Stimulated activated naive CD8-positive, alpha-beta T cell treated with anti-CD3 and anti-CD28 coated beads, Interleukin-15, amount 100 ng/mL, for 72 hours (primary cell): ENCODE results near the gene PLEKHO2.
A peak's percentile ranks its signal among the peaks of the same experiment; 100 is the strongest.

ENCODE experiments used
- ATAC-seq: fragments of 150-1000 bp; cut with Tn5 transposase; 2 replicates; pipeline ENCODE4 v1.10.0; 2021; ENCODE audit warnings: mild to moderate bottlenecking, moderate library complexity
- DNase-seq, 2 donors: peaks; one replicate each; pipeline ENCODE4 v3.0.0; 2021 to 2022
- H3K27ac Mint-ChIP-seq, 2 donors: one replicate each; pipeline ENCODE4 v1.8.0; 2022; ENCODE audit warnings: mild to moderate bottlenecking in 2 of 2, mixed read lengths in 2 of 2, moderate library complexity in 2 of 2
- H3K27me3 Mint-ChIP-seq: one replicate; pipeline ENCODE4 v1.8.0; 2022; ENCODE audit warnings: mixed read lengths
- H3K4me1 Mint-ChIP-seq: one replicate; pipeline ENCODE4 v1.8.0; 2022; ENCODE audit warnings: mild to moderate bottlenecking, mixed read lengths
- H3K4me3 Mint-ChIP-seq, 2 donors: one replicate each; pipeline ENCODE4 v1.8.0; 2022; ENCODE audit warnings: mild to moderate bottlenecking in 2 of 2, mixed read lengths in 2 of 2, moderate library complexity in 1 of 2
- H3K9me3 Mint-ChIP-seq, 2 donors: one replicate each; pipeline ENCODE4 v1.8.0; 2022; ENCODE audit warnings: mixed read lengths in 2 of 2

Gene PLEKHO2

DNA sequence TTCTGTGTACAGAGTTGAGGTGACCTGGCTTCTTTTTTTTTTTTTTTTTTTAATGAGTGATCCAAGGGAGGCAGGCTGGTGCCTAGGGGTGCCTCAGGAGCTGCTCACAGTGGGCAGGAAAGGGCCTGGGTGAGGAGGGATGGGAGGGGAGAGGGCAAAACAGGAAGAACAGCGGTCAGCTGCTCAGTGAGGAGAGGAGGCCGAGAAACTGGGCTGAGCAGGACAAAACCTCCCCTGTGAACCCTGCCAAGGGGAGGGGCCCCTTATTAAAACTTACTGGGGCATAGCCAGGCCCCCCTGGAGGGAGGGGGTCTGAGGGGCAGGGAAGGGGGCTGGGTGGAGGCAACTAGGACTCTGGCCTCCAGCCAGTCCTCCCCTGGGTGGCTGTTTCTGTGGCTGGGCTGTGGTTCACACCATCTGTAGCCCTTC, 3.5 kb downstream of the PLEKHO2 start:
- Mint-ChIP-seq H3K27ac (peak overlapping the region in 1 of 2 donors; percentile 75), H3K27me3 (no peaks in the 10 kb centered on the region), H3K4me1 (peaks cover 59% of the 10 kb centered on the region), H3K9me3 (no peaks in the 10 kb centered on the region), H3K4me3 (peak overlapping the region; percentile 87 to 95)
- ATAC-seq (no peak), DNase-seq (no peak)

DNA sequence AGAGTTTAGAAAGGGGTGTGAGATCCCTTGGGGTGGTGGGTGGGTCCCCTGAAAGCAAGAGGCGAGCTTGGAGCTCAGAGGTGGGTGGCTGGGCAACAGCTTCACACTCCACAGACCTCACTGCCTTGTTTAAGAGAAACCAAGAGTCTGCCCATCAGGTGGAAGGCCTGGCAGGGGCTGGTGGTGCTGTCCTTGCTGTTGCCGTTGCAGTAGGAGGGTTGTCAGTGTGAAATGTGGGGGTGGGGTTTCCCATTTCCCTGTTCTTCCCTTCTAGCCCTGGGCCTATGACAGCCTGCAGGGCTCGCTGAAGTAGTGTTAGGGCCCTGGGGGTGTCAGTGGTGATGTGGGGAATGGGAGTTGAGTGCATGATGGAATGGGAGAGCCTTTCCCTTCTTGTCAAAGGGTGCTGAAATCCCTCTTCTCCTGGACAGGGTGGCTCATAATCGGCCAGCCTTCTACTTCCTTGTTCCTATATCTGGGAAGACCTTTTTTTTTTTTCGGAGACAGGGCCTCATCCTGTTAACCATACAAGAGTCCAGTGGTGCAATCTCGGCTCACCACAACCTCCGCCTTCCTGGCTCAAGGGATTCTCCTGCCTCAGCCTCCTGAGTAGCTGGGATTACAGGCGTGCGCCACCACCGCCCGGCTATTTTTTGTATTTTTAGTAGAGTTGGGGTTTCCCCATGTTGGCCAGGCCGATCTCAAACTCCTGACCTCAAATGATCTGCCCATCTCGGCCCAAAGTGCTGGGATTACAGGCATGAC, 4.3 kb downstream of the PLEKHO2 start:
- no peaks in the 10 kb centered on the region for H3K9me3 Mint-ChIP-seq
- no peaks in the 10 kb centered on the region for H3K27me3 Mint-ChIP-seq
- no peak for ATAC-seq
- H3K4me3 Mint-ChIP-seq, result no peak overlapping the region
- no peak for DNase-seq
- peak overlapping the region in 1 of 2 donors; percentile 81 for H3K27ac Mint-ChIP-seq
- peaks cover 52% of the 10 kb centered on the region for H3K4me1 Mint-ChIP-seq

DNA sequence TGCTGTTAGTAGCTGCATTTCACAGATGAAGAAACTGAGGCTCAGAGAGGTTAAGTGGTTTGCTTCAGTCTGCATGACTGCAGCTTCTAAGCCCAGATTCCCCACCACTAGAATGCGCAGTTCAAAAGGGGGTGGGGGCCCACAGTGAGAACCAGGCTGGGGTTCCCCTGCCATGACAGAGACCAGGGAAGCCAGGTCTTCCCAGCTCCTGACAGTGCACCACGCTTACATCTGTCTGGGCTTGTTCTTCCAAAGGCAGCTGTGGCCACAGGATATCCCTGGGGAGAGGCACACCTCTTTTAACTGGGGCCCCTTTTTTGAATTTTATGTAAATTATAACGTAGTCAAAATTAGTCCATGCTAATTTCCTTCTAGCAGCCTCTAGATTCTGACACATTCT, 5.3 kb downstream of the PLEKHO2 start:
- Mint-ChIP-seq H3K4me1 (peaks cover 51% of the 10 kb centered on the region), H3K27ac (no peak overlapping the region), H3K9me3 (no peaks in the 10 kb centered on the region), H3K4me3 (no peak overlapping the region), H3K27me3 (no peaks in the 10 kb centered on the region)
- DNase-seq (no peak), ATAC-seq (no peak)

DNA sequence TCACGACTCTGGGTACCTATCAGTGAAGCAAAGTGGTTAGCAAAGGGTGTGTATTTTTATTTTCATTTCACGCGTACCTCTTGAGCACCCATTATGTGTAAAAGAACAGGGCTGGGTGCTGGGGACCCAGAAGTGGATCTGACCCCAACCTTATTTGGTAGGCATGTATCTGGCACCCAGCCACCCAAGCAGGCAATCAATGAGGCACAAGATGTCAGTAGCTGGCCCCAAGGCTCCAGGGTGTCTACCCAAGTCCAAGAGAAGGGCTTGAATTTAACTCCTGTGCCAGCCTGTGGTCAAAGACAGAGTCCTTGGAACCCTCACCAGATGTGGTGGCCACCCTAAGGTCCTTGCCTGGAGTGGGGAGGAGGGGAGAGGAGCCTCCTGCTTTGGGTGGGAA, 5.7 kb downstream of the PLEKHO2 start:
- Mint-ChIP-seq H3K27me3 (no peaks in the 10 kb centered on the region), H3K9me3 (no peaks in the 10 kb centered on the region), H3K4me3 (no peak overlapping the region), H3K27ac (no peak overlapping the region), H3K4me1 (peaks cover 51% of the 10 kb centered on the region)
- ATAC-seq (no peak), DNase-seq (no peak)

DNA sequence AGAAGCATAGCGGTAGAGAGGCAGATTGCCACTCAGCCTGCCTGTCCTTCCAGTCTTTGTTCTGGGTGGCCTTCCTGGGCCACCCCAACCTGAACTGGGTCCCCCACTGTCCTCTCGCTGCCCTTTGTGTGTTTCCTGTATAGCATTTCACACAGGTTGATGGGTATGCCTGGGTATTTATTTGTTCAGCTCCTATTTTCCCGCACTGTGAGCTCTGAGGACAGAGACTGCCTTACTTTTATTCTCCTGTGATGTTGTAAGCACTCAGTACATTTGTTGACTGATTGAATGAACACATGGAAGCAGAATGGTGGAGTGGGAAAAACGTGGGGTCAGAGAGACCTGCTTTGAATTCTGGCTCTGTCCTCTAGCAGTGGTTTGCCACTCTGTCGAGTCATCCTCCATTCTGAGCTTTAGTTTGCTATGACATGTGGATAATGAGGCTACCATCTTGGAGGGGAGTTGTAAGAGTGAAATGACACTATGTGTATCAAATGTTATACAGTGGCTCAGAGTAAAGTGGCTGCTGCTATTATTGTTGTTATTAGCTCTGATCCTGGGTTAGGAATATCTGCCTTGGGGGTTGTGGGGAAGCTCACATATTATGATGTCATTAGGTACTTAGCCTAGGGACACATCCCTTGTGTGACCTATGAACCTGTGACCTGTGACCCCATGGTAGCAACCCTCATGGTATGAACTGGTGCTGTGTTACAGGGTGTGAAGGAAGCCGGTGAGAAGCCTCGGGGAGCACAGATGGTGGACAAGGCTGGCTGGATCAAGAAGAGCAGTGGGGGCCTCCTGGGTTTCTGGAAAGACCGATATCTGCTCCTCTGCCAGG, 6.4 kb downstream of the PLEKHO2 start:
- DNase-seq (no peak), ATAC-seq (no peak)
- Mint-ChIP-seq H3K4me1 (peaks cover 45% of the 10 kb centered on the region), H3K9me3 (no peaks in the 10 kb centered on the region), H3K27ac (no peak overlapping the region), H3K4me3 (no peak overlapping the region), H3K27me3 (no peaks in the 10 kb centered on the region)

DNA sequence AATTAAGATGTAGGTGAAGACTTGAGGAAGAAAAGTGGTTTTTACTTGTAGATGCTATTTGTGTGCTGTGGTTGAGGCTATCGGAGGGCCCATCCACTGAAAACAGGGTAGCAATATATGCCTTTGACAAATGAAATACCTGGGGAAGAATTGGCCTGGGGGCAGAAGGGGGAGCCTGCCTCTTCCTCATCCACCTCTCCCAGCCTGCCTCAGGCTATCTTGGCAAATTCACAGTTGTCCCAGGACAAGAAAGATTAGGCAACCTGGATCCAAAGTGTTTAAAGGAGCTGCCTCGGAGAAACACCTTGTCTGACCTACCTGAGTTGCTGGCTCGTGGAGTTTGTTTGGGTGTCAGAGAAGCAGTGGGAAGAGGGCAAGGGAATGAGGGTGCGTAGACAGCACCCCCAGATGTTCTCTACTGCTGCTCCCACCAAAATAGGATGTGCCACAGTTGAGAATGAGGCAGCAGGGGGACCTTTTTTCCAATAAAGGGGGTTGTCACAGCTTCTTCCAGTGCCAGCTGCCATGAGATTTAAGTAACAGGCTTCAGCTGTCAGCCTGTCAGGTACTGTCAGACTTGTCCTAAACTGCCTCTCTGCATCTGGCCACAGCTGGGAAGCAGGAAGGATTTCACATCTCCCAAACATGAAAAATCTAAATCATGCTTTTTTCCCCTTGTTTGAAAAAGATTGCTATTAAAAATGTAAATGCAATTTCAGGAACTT, 9.2 kb downstream of the PLEKHO2 start:
- no peak for DNase-seq
- Mint-ChIP-seq H3K27ac (no peak overlapping the region), H3K4me1 (peaks cover 26% of the 10 kb centered on the region), H3K4me3 (no peak overlapping the region), H3K9me3 (no peaks in the 10 kb centered on the region), H3K27me3 (no peaks in the 10 kb centered on the region)
- no peak for ATAC-seq

DNA sequence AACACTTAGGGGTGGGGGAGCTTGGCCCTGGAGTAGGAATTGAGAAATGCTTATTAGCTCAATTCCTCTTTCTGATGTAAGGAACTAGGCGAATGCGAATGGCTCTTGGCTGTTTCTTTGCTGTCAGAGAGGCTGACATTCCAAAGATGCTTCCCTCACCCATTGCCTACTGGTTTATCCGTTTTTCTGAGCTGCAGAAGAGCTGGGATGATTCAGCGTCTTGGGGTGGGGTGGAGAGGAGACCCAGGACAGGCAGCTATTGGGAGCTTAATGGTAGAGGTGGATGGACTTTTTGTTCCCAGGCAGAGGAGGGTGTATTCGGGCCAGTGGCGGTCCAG, 9.8 kb downstream of the PLEKHO2 start:
- no peak overlapping the region for H3K27ac Mint-ChIP-seq
- ATAC-seq (no peak), DNase-seq (no peak)
- H3K4me3 Mint-ChIP-seq, result no peak overlapping the region
- H3K9me3 Mint-ChIP-seq, result no peaks in the 10 kb centered on the region
- H3K27me3 Mint-ChIP-seq, result no peaks in the 10 kb centered on the region
- peaks cover 27% of the 10 kb centered on the region for H3K4me1 Mint-ChIP-seq

DNA sequence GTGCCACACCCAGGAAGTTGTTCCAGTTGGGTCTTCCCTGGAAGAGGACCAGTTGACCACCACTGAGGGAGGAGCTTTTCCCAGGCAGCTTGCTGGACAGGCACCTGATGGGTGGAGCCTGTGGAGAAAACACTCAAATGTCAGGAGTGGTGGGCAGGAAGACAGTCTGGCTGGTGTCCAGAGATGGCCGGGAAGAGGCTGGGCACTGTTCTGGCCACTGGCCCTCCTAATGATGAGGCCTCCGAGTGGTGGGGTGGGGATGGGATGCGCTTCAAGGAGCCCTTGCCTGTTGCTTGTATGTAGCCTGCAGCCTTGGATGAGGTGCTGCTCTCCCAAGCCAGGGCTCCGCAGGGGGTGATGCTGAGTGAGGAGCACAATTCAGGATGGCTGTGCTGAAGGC, 12.3 kb downstream of the PLEKHO2 start:
- no peaks in the 10 kb centered on the region for H3K27me3 Mint-ChIP-seq

DNA sequence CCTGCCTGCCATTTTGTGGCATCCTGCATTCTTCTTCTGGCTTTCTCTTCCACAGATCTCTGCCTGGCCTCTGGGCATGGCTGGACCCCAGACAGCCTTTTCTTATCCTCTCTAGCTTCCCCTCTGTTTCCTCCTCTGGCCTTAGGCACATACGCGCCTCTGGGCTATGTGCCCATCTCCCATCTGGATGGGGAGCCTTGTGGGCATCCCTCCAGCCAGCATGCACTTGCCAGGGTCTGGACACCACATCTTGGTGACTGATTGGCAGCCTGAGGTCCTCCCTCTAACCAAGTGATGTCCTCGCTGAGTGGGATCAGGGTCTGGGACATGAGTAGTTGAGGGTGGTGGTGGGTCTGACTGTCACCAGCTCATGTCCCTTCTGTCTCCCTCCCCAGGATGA, 12.8 kb downstream of the PLEKHO2 start:
- no peak overlapping the region for H3K4me3 Mint-ChIP-seq
- H3K27me3 Mint-ChIP-seq, result no peaks in the 10 kb centered on the region
- ATAC-seq, result no peak
- no peak for DNase-seq
- H3K9me3 Mint-ChIP-seq, result no peaks in the 10 kb centered on the region
- H3K27ac Mint-ChIP-seq, result no peak overlapping the region
- peaks cover 31% of the 10 kb centered on the region for H3K4me1 Mint-ChIP-seq

More for the DNA sequence above, 12.3 kb downstream of the PLEKHO2 start:
- H3K27ac Mint-ChIP-seq, result no peak overlapping the region
- ATAC-seq (no peak), DNase-seq (no peak)
- peaks cover 31% of the 10 kb centered on the region for H3K4me1 Mint-ChIP-seq
- H3K9me3 Mint-ChIP-seq, result no peaks in the 10 kb centered on the region
- H3K4me3 Mint-ChIP-seq, result no peak overlapping the region

DNA sequence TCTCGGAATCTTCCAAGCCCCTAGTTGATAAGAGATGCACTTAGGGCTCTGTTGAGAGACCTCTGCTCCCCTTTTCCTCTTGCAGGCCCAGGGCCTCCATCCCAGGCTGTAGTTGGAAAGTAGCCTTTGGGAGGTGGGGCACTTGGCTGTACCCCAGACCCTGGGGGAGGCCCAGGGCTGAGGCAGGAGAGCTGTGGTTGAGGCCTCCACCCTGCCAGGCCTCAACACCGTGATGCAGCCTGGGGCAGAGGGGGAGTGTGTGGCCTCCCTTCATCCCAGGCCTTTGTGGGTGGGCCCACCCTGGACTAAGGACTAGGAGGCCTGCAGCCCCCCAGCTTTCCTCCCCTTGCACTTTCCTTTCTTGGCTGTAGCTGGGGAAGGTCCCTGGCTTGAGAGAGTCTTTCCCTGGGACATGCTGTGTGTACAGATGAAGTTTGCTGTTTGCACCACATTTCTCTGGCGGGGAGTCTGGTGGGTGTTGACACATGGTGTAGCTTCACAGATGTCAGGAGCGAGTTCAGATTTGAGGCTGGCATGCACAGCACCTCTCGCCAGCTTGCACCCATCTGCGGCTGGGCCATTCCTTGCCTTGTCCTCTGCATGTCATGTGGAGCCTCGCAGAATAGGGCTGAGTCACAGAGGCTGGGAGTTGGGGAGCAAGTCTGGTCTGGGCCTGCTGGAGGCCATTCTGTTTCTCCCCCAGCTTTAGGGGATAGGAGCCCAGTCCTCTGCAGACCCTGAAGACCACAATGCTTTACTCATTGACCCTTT, 13.7 kb downstream of the PLEKHO2 start:
- ATAC-seq (no peak), DNase-seq (no peak)
- Mint-ChIP-seq H3K27me3 (no peaks in the 10 kb centered on the region), H3K9me3 (no peaks in the 10 kb centered on the region), H3K4me3 (no peak overlapping the region), H3K4me1 (peaks cover 31% of the 10 kb centered on the region), H3K27ac (no peak overlapping the region)

DNA sequence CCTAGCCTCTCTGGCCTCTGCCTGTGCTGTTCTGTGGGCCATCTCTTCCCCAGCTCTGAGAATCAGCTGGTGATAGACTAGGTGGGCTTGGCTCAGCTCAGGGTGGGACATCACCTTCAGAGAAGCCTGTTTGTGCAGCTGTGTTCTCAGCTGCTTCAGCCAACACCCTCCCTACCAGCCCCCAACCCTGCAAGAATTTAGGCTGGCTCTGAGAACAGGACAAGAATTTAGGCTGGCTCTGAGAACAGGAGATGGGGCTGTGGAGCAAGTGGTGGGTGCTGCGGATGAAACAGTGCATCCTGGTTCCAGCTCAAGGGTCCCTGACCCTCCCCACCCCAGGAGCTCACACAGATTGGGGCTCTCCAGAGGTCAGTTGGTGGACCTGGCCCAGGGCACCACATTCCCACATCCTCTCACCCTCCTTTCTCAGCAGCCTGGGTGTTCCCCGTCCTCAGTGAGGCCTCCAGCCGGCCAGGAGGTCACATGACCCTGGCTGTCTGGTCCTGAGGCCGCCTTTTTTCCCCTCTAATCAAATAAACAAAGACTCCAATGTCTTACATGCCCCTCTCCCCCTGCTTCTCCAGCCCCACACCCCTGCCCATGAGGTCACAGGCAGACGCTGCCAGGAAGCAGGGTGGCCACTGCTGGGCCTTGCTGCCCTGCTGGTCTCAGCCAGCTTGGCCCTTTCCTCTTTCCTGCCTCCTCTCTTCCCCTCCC, 14.9 kb downstream of the PLEKHO2 start:
- ATAC-seq, result no peak
- H3K4me3 Mint-ChIP-seq, result no peak overlapping the region
- peaks cover 31% of the 10 kb centered on the region for H3K4me1 Mint-ChIP-seq
- no peak for DNase-seq
- H3K27me3 Mint-ChIP-seq, result no peaks in the 10 kb centered on the region
- no peaks in the 10 kb centered on the region for H3K9me3 Mint-ChIP-seq
- H3K27ac Mint-ChIP-seq, result peak overlapping the region in 1 of 2 donors; percentile 67

DNA sequence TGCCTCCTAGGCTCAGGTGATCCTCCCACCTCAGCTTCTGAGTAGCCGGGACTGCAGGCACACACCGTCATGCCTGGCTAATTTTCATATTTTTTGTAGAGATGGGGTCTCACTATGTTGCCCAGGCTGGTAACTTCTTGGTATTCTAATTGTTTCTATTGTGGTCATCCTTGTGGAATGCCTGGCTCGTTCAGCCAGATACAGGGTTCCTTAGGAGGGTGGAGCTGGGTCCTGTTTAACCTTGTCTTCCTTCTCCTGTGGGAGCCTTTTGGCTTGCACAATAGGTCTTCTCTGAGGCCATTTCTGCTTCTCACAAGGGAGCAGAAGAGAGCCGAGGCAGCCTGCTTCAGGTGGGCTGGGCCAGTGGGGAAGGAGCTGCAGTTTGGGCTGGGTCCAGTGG, 15.7 kb downstream of the PLEKHO2 start:
- H3K27me3 Mint-ChIP-seq, result no peaks in the 10 kb centered on the region
- peaks cover 31% of the 10 kb centered on the region for H3K4me1 Mint-ChIP-seq
- no peak for DNase-seq
- H3K27ac Mint-ChIP-seq, result peak overlapping the region in 1 of 2 donors; percentile 68
- H3K9me3 Mint-ChIP-seq, result no peaks in the 10 kb centered on the region
- ATAC-seq, result no peak
- H3K4me3 Mint-ChIP-seq, result no peak overlapping the region

DNA sequence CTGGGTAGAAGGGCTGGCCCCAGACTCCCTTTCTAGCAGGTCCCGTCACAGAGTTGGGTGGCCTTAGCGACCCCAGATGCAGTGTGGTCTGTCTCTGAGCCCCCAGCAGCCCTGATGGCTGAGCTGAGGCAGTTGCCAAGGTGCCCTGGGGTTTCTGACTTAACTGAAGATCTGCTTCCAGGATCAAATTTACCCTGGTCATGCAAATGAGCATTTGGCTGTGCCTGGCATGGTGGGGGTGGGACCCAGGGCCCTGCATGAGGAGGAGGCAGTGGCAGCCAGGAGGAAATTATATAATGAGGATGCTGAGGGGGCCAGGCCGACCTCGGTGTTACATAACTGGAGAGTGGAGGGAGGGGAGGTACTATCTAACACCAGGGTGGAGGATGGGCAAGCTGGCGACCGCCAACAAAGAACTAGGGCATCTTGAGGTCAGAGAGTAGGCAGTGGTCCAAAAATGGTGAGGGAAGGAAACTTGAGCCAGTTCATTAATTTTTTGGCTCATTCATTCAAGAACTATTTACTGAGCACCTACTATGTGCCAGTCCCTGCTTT, 16.4 kb downstream of the PLEKHO2 start:
- Mint-ChIP-seq H3K4me3 (no peak overlapping the region), H3K9me3 (no peaks in the 10 kb centered on the region), H3K27ac (peak overlapping the region in 1 of 2 donors; percentile 61), H3K27me3 (no peaks in the 10 kb centered on the region), H3K4me1 (peaks cover 31% of the 10 kb centered on the region)
- DNase-seq (no peak), ATAC-seq (no peak)

DNA sequence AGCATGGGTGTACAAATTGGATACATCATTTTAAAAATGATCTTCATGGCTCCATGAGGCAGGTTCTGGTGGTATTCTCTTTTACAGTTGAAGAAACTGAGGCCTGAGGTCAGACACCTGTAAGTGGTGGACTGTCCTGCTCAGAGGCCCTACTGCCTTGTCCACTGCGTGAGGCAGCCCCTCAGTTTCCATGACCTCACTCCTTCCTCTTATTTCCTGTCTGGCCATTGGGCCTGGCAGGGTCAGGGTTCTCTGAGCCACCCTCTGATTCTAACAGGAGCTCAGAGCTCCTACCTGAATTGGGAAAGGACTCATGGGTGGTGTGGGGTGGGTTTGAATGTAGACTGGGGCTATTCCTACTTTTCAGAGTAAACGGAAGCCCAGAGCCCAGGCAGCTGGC, 17.5 kb downstream of the PLEKHO2 start:
- Mint-ChIP-seq H3K27ac (no peak overlapping the region), H3K9me3 (no peaks in the 10 kb centered on the region), H3K4me3 (no peak overlapping the region), H3K27me3 (no peaks in the 10 kb centered on the region), H3K4me1 (peaks cover 34% of the 10 kb centered on the region)
- DNase-seq (no peak), ATAC-seq (no peak)
